Astrocyte (in vitro differentiated cells and primary cell): Measurements from ENCODE around the gene TOM1L2. TPM values are rescaled to one million over a fixed set of nuclear protein-coding genes. Genes with fewer than 3 reads are reported as not detected.

Experiments used
- DNase-seq: peaks from one replicate; pipeline ENCODE4 v3.0.0-alpha.2; 2010; ENCODE audit warnings: low read depth
- FAIRE-seq: peaks from 2 replicates; lab custom pipeline; 2011; peaks lifted over from hg19 to GRCh38; lab: Jason Lieb, UNC
- H2AFZ ChIP-seq: 2 replicates; pipeline ENCODE4 v1.6.0; 2012; ENCODE audit warnings: low read depth, low read length, inconsistent platforms
- H3K27ac ChIP-seq: 2 replicates; pipeline ENCODE4 v1.5.1; 2011; ENCODE audit warnings: low read depth, low read length, inconsistent platforms
- H3K27me3 ChIP-seq: 2 replicates; pipeline ENCODE4 v1.6.0; 2011; ENCODE audit warnings: low read length, inconsistent platforms; ENCODE audit not compliant: insufficient read depth
- H3K36me3 ChIP-seq: 2 replicates; pipeline ENCODE4 v1.5.1; 2011; ENCODE audit warnings: low read length, inconsistent platforms; ENCODE audit not compliant: insufficient read depth
- H3K4me1 ChIP-seq: 2 replicates; pipeline ENCODE4 v1.5.1; 2011; ENCODE audit warnings: low read length, inconsistent platforms; ENCODE audit not compliant: insufficient read depth
- H3K4me2 ChIP-seq: 2 replicates; pipeline ENCODE4 v1.6.0; 2012; ENCODE audit warnings: low read length, inconsistent platforms
- H3K4me3 ChIP-seq: 2 replicates; pipeline ENCODE4 v1.5.1; 2011; ENCODE audit warnings: low read depth, mild to moderate bottlenecking, low read length, inconsistent platforms; ENCODE audit not compliant: insufficient read depth
- H3K79me2 ChIP-seq: 2 replicates; pipeline ENCODE4 v1.6.0; 2012; ENCODE audit warnings: mild to moderate bottlenecking, low read length, inconsistent platforms; ENCODE audit not compliant: insufficient read depth
- H3K9ac ChIP-seq: 2 replicates; pipeline ENCODE4 v1.6.0; 2012; ENCODE audit warnings: mild to moderate bottlenecking, low read length, inconsistent platforms
- H3K9me3 ChIP-seq: 2 replicates; pipeline ENCODE4 v1.5.1; 2012; ENCODE audit warnings: low read depth, mild to moderate bottlenecking, low read length, inconsistent platforms; ENCODE audit not compliant: insufficient read depth
- H4K20me1 ChIP-seq: 2 replicates; pipeline ENCODE4 v1.6.0; 2012; ENCODE audit warnings: low read length, inconsistent platforms; ENCODE audit not compliant: insufficient read depth
- H3K27ac Mint-ChIP-seq: one replicate; pipeline ENCODE4 v1.8.0; 2021; ENCODE audit warnings: mild to moderate bottlenecking, mixed read lengths; ENCODE audit not compliant: unreplicated experiment
- H3K27me3 Mint-ChIP-seq: one replicate; pipeline ENCODE4 v1.8.0; 2021; ENCODE audit warnings: low read depth, mixed read lengths; ENCODE audit not compliant: unreplicated experiment
- H3K36me3 Mint-ChIP-seq: one replicate; pipeline ENCODE4 v1.8.0; 2021; ENCODE audit warnings: low read depth, mixed read lengths; ENCODE audit not compliant: unreplicated experiment
- H3K4me1 Mint-ChIP-seq: one replicate; pipeline ENCODE4 v1.8.0; 2021; ENCODE audit warnings: low read depth, mixed read lengths; ENCODE audit not compliant: unreplicated experiment
- H3K4me3 Mint-ChIP-seq: one replicate; pipeline ENCODE4 v1.8.0; 2021; ENCODE audit warnings: mild to moderate bottlenecking, moderate library complexity, mixed read lengths; ENCODE audit not compliant: unreplicated experiment
- H3K9me3 Mint-ChIP-seq: one replicate; pipeline ENCODE4 v1.8.0; 2021; ENCODE audit warnings: mild to moderate bottlenecking, mixed read lengths; ENCODE audit not compliant: unreplicated experiment
- CTCF ChIP-seq: IDR thresholded peaks from 2 replicates; pipeline ENCODE4 v1.5.1; 2011; ENCODE audit warnings: low read depth, mild to moderate bottlenecking, inconsistent platforms, low read length, moderate library complexity; ENCODE audit not compliant: insufficient read depth
- EZH2 ChIP-seq: IDR thresholded peaks from 2 replicates; pipeline ENCODE4 v1.6.1; 2012; ENCODE audit warnings: mild to moderate bottlenecking, low read length, inconsistent platforms; ENCODE audit not compliant: insufficient read depth
- total RNA-seq: library from RNA; stranded (reverse); gene quantifications from 2 replicates; pipeline ENCODE4 v1.2.1, GENCODE V29; 2021

TOM1L2 gene
- total RNA-seq, 1 donor from 2014 or later: 54.4 TPM

- Histone ChIP-seq H3K4me3 (no peak overlapping the region), H4K20me1 (peaks cover 71% of the 10 kb centered on the region), H3K79me2 (no peaks in the 10 kb centered on the region), H2AFZ (no peak overlapping the region), H3K9me3 (no peaks in the 10 kb centered on the region), H3K27ac (no peak overlapping the region), H3K4me2 (no peak overlapping the region), H3K9ac (no peak overlapping the region), H3K4me1 (no peaks in the 10 kb centered on the region), H3K36me3 (peaks cover 2% of the 10 kb centered on the region), H3K27me3 (no peaks in the 10 kb centered on the region)
- Mint-ChIP-seq H3K27ac (no peak overlapping the region), H3K36me3 (peaks cover 14% of the 10 kb centered on the region), H3K4me1 (no peaks in the 10 kb centered on the region), H3K9me3 (no peaks in the 10 kb centered on the region), H3K4me3 (no peak overlapping the region), H3K27me3 (no peaks in the 10 kb centered on the region)
- DNase-seq (no peak), FAIRE-seq (no peak)
- TF ChIP-seq EZH2: no peak
- TF ChIP-seq CTCF: no peak
Measured at GRCh38 chr17:17800504-17801021, 171.6 kb downstream of the TOM1L2 start.

- Histone ChIP-seq H3K79me2 (no peaks in the 10 kb centered on the region), H4K20me1 (peaks cover 77% of the 10 kb centered on the region), H2AFZ (no peak overlapping the region), H3K9me3 (no peaks in the 10 kb centered on the region), H3K4me3 (no peak overlapping the region), H3K27ac (no peak overlapping the region), H3K9ac (no peak overlapping the region), H3K4me1 (no peaks in the 10 kb centered on the region), H3K27me3 (no peaks in the 10 kb centered on the region), H3K36me3 (no peaks in the 10 kb centered on the region), H3K4me2 (no peak overlapping the region)
- no peaks in the 10 kb centered on the region for H3K27me3 Mint-ChIP-seq
- no peak for TF ChIP-seq EZH2
- TF ChIP-seq CTCF: no peak
- no peak overlapping the region for H3K4me3 Mint-ChIP-seq
- peaks cover 5% of the 10 kb centered on the region for H3K4me1 Mint-ChIP-seq
- H3K36me3 Mint-ChIP-seq: peaks cover 10% of the 10 kb centered on the region
- H3K27ac Mint-ChIP-seq: no peak overlapping the region
- DNase-seq: no peak
- no peak for FAIRE-seq
- no peaks in the 10 kb centered on the region for H3K9me3 Mint-ChIP-seq
Measured at GRCh38 chr17:17798573-17799255, 173.5 kb downstream of the TOM1L2 start.

GRCh38 chr17:17798010-17798556 lies 174.1 kb downstream of the TOM1L2 start:
- Histone ChIP-seq H3K4me3 (no peak overlapping the region), H3K27ac (no peak overlapping the region), H2AFZ (no peak overlapping the region), H3K79me2 (no peaks in the 10 kb centered on the region), H4K20me1 (peaks cover 83% of the 10 kb centered on the region), H3K27me3 (no peaks in the 10 kb centered on the region), H3K4me2 (no peak overlapping the region), H3K36me3 (no peaks in the 10 kb centered on the region), H3K4me1 (peaks cover 4% of the 10 kb centered on the region), H3K9ac (no peak overlapping the region), H3K9me3 (no peaks in the 10 kb centered on the region)
- H3K27me3 Mint-ChIP-seq: no peaks in the 10 kb centered on the region
- no peak overlapping the region for H3K27ac Mint-ChIP-seq
- no peak for DNase-seq
- TF ChIP-seq EZH2: no peak
- no peak for TF ChIP-seq CTCF
- no peak for FAIRE-seq
- peaks cover 11% of the 10 kb centered on the region for H3K36me3 Mint-ChIP-seq
- no peak overlapping the region for H3K4me3 Mint-ChIP-seq
- H3K9me3 Mint-ChIP-seq: no peaks in the 10 kb centered on the region
- H3K4me1 Mint-ChIP-seq: peaks cover 8% of the 10 kb centered on the region
